ENCODE data around the gene FOXQ1. TPM values are rescaled to one million over a fixed set of nuclear protein-coding genes. Genes with fewer than 3 reads are reported as not detected.

FOXQ1 gene
- total and polyA plus RNA-seq, 2 of the 13 experiments (the other 11 are each of a cell fraction or from before 2014, with no cell fraction given): 35.2 to 39.8 TPM

- TF ChIP-seq KDM5A (IDR thresholded peaks at IDR 0.05; ENCODE audit: borderline replicate concordance, low read length) (peak; percentile 49; the same call in 1 of the 2 replicates), ZNF703 (CRISPR knock-in tag; IDR thresholded peaks at IDR 0.05; ENCODE audit: borderline replicate concordance) (peak; percentile 96), FOXO1 (CRISPR knock-in tag; IDR thresholded peaks at IDR 0.05) (peak; percentile 99), THAP9 (CRISPR knock-in tag; IDR thresholded peaks at IDR 0.05; ENCODE audit: borderline replicate concordance) (peak; percentile 52; the same call in 1 of the 2 replicates), CENPBD1 (CRISPR knock-in tag; IDR thresholded peaks at IDR 0.05; ENCODE audit: borderline replicate concordance, low read depth) (peak; percentile 87; the same call in 1 of the 2 replicates), RBAK (CRISPR knock-in tag; IDR thresholded peaks at IDR 0.05) (peak; percentile 89), PAX8 (CRISPR knock-in tag; IDR thresholded peaks at IDR 0.05; ENCODE audit: borderline replicate concordance) (no peak), SOX6 (IDR thresholded peaks at IDR 0.05) (no peak), SOX6 (CRISPR knock-in tag; IDR thresholded peaks at IDR 0.05) (peak; percentile 99), RAD21 (CRISPR knock-in tag; IDR thresholded peaks at IDR 0.05) (peak; percentile 51; the same call in 1 of the 2 replicates), LBX2 (CRISPR knock-in tag; IDR thresholded peaks at IDR 0.05; ENCODE audit: borderline replicate concordance) (no peak), NR2F6 (IDR thresholded peaks at IDR 0.05) (peak; percentile 90), NR2F6 (CRISPR knock-in tag; IDR thresholded peaks at IDR 0.05) (peak; percentile 94), ZBTB38 (CRISPR knock-in tag; IDR thresholded peaks at IDR 0.05) (peak; percentile 18; the same call in 1 of the 2 replicates), ZNF724P (CRISPR knock-in tag; IDR thresholded peaks at IDR 0.05; ENCODE audit: borderline replicate concordance) (peak; percentile 61; the same call in 1 of the 2 replicates), SIN3A (IDR thresholded peaks at IDR 0.05; ENCODE audit: borderline replicate concordance, low read depth, low read length) (peak; percentile 40; the same call in 1 of the 2 replicates), ZNF281 (CRISPR knock-in tag; IDR thresholded peaks at IDR 0.05; ENCODE audit: borderline replicate concordance) (peak; percentile 89; the same call in 1 of the 2 replicates), BCLAF1 (IDR thresholded peaks at IDR 0.05) (no peak)
Observed at GRCh38 chr6:1267790-1268762, 43.8 kb upstream of the FOXQ1 start (continued).
